SK-N-SH (cell line): Measurements from ENCODE around the gene IFT20. TPM values are rescaled to one million over a fixed set of nuclear protein-coding genes. Genes with fewer than 3 reads are reported as not detected.

Experiments used
- CTCF ChIA-PET: fragments of 300-600, 350-600 bp; formaldehyde crosslinking; extraction: SDS; loops from one replicate; lab custom pipeline; 2021; lab: Yijun Ruan, JAX
- POLR2A ChIA-PET: fragments of 350-600 bp; sonication (Branson Sonifier 250); formaldehyde crosslinking; extraction: SDS; loops from one replicate; lab custom pipeline; 2020; ENCODE audit warnings: antibody characterized with exemption, inconsistent platforms; lab: Yijun Ruan, JAX
- DNase-seq: peaks from one replicate; pipeline ENCODE4 v3.0.0; 2012
- H2AFZ ChIP-seq: fragments of 200-600 bp; sonication (generic); 2 replicates; pipeline ENCODE4 v1.8.1; 2016; ENCODE audit warnings: antibody characterized with exemption, mild to moderate bottlenecking, low read depth
- H3F3A ChIP-seq: fragments of 200-600 bp; sonication (generic); replicated peaks from 2 replicates; pipeline ENCODE3; 2016; ENCODE audit warnings: antibody characterized with exemption, mild to moderate bottlenecking; ENCODE audit not compliant: insufficient read depth
- H3K27ac ChIP-seq, 2 experiments: fragments of 200-500 bp in 1 of 2; fragments of 200-600 bp in 1 of 2; sonication (Bioruptor generic) in 1 of 2; sonication (generic), shearing (Covaris generic) in 1 of 2; 2 replicates each; pipeline versions ENCODE4 v1.5.1 to v1.6.1; 2014 to 2016; ENCODE audit warnings: low read depth in 2 of 2, inconsistent platforms in 1 of 2, low read length in 1 of 2, mild to moderate bottlenecking in 1 of 2, mixed read lengths in 1 of 2
- H3K27me3 ChIP-seq: fragments of 200-600 bp; sonication (generic), shearing (Covaris generic); 2 replicates; pipeline ENCODE4 v1.6.1; 2016; ENCODE audit warnings: mixed run types; ENCODE audit not compliant: insufficient read depth
- H3K36me3 ChIP-seq, 2 experiments: fragments of 200-500 bp in 1 of 2; fragments of 200-600 bp in 1 of 2; sonication (Bioruptor generic) in 1 of 2; sonication (generic) in 1 of 2; replicated peaks in 1 of 2; 2 replicates each; pipeline versions ENCODE3 to v1.5.1; 2014 to 2016; ENCODE audit warnings: low read length in 1 of 2, mild to moderate bottlenecking in 1 of 2; ENCODE audit not compliant: insufficient read depth in 2 of 2, control insufficient read depth in 1 of 2
- H3K4me1 ChIP-seq, 2 experiments: fragments of 200-500 bp in 1 of 2; fragments of 200-600 bp in 1 of 2; sonication (Bioruptor generic) in 1 of 2; sonication (generic), shearing (Covaris generic) in 1 of 2; 2 replicates each; pipeline versions ENCODE4 v1.5.1 to v1.6.1; 2014 to 2016; ENCODE audit warnings: low read depth in 1 of 2, low read length in 1 of 2, mixed run types in 1 of 2; ENCODE audit not compliant: insufficient read depth in 2 of 2, control insufficient read depth in 1 of 2
- H3K4me2 ChIP-seq: fragments of 200-600 bp; sonication (generic), shearing (Covaris generic); 2 replicates; pipeline ENCODE4 v1.6.1; 2017; ENCODE audit warnings: mixed run types
- H3K4me3 ChIP-seq, 2 experiments: fragments of 200-500 bp in 1 of 2; fragments of 200-600 bp in 1 of 2; sonication (Bioruptor generic) in 1 of 2; sonication (generic), shearing (Covaris generic) in 1 of 2; 2 replicates each; pipeline versions ENCODE4 v1.5.1 to v1.8.1; 2014 to 2016; ENCODE audit warnings: low read depth in 2 of 2, inconsistent platforms in 1 of 2, low read length in 1 of 2, mild to moderate bottlenecking in 1 of 2, mixed read lengths in 1 of 2, moderate library complexity in 1 of 2
- H3K79me2 ChIP-seq: fragments of 200-600 bp; sonication (generic); 2 replicates; pipeline ENCODE4 v1.8.1; 2017; ENCODE audit warnings: mild to moderate bottlenecking; ENCODE audit not compliant: insufficient read depth
- H3K9ac ChIP-seq: fragments of 200-600 bp; sonication (generic); 2 replicates; pipeline ENCODE4 v1.6.1; 2017; ENCODE audit warnings: mixed run types
- H3K9me2 ChIP-seq: fragments of 200-600 bp; sonication (generic); 2 replicates; pipeline ENCODE4 v1.6.1; 2017; ENCODE audit warnings: mixed run types
- H3K9me3 ChIP-seq: fragments of 200-600 bp; sonication (generic); 2 replicates; pipeline ENCODE4 v1.6.1; 2017; ENCODE audit warnings: mixed run types, mild to moderate bottlenecking, moderate library complexity
- H4K20me1 ChIP-seq: fragments of 200-600 bp; sonication (generic); 2 replicates; pipeline ENCODE4 v1.6.1; 2017; ENCODE audit warnings: mild to moderate bottlenecking, mixed run types; ENCODE audit not compliant: insufficient read depth
- EP300 ChIP-seq, 2 experiments: IDR thresholded peaks; 2 replicates each; pipeline versions ENCODE4 v1.4.0 to v1.6.1; 2012; ENCODE audit warnings: borderline replicate concordance in 1 of 2, low read depth in 1 of 2, low read length in 1 of 2
- GABPA ChIP-seq: IDR thresholded peaks from 2 replicates; pipeline ENCODE4 v1.4.0; 2012; ENCODE audit warnings: low read depth, mild to moderate bottlenecking
- MAX ChIP-seq: IDR thresholded peaks from 2 replicates; pipeline ENCODE4 v1.4.0; 2012; ENCODE audit warnings: low read depth
- MEF2A ChIP-seq: IDR thresholded peaks from 2 replicates; pipeline ENCODE4 v1.4.0; 2012; ENCODE audit warnings: low read depth, borderline replicate concordance
- NFIC ChIP-seq: IDR thresholded peaks from 2 replicates; pipeline ENCODE4 v1.4.0; 2012; ENCODE audit warnings: borderline replicate concordance
- TCF12 ChIP-seq: IDR thresholded peaks from 2 replicates; pipeline ENCODE4 v1.4.0; 2012
- USF1 ChIP-seq: IDR thresholded peaks from 2 replicates; pipeline ENCODE4 v1.4.0; 2012; ENCODE audit warnings: low read depth, borderline replicate concordance
- USF2 ChIP-seq: fragments of 150-350 bp; IDR thresholded peaks from 2 replicates; pipeline ENCODE4 v1.6.1; 2017; ENCODE audit warnings: antibody characterized with exemption, low read length, low read depth, borderline replicate concordance
- WGBS: methylation state at CpG from one replicate; pipeline ENCODE4 v1.1.6; 2017; ENCODE audit warnings: low lambda C conversion rate; 5-methylcytosine and 5-hydroxymethylcytosine counted together
- polyA plus RNA-seq, 3 experiments: library from polyadenylated mRNA; depleted of rRNA; stranded (reverse); fragments of >200 nt; gene quantifications; 2 replicates each; pipeline ENCODE4 v1.2.3, GENCODE V29; 2012

IFT20 gene
- polyA plus RNA-seq, 1 of the 3 experiments (the other 2 are of a cell fraction) = 75.6 TPM

DNA sequence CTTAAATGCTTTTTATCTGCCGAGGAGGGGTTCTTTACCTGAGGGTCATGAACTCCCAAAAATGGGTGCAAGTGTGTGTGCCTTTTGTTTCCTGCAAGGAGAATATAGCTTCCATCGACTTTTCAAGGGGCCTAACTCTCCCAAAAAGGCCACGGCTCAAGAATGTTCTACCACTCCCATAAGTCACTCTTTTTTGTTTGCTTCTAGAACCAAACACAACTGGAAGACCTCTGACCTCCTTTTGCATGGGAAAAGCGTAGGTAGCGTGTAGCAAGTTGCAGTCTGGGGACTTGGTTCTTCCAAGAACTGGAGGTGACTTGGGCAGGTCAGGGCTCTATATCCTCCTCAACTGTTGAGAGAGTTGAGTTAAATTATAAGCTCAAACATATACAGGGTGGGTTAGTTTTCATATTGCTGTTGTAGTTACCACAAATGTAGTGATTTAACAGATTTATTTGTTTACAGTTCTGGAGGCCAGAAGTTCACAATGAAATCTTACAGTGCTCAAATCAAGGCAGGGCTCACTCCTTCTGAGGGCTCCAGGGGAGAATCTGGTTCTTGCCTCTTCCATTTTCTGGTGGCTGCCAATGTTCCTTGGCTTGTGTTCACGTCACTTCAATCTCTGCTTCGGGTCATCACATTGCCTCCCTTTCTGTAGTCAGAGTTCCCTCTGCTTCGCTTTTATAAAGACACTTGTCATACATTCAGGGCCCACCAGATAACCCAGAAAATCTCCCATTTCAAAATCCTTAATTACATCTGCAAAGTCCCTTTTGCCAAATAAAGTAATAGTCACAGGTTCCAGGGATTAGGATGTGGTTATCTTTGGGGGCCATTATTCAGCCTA is 14.8 kb downstream of the IFT20 start:
- no peaks in the 10 kb centered on the region for H3K27me3 ChIP-seq
- DNase-seq = no peak
- no peaks in the 10 kb centered on the region for H3K9me2 ChIP-seq
- H3F3A ChIP-seq = no peaks in the 10 kb centered on the region
- no peak overlapping the region for H3K27ac ChIP-seq
- H3K36me3 ChIP-seq = no peaks in the 10 kb centered on the region
- POLR2A ChIA-PET = interaction anchor here (1.0 to 3.5 kb wide), 2 partner anchors 15 kb away, joined by 3 to 11 read pairs; partner anchors contain the start of genes IFT20 and TNFAIP1
- no peaks in the 10 kb centered on the region for H4K20me1 ChIP-seq
- H3K4me3 ChIP-seq = peak overlapping the region; percentile 64 to 66
- no peak for TF ChIP-seq MEF2A
- TF ChIP-seq, all 33 proteins: peak for 0
- H3K79me2 ChIP-seq = peaks cover 25% of the 10 kb centered on the region
- peaks cover 7 to 16% of the 10 kb centered on the region in 2 experiments; a peak in 1 of 4 replicates for H3K4me1 ChIP-seq
- no peaks in the 10 kb centered on the region for H3K9me3 ChIP-seq
- WGBS = 70% methylated on average over 8 of the region's 8 CpGs
- CTCF ChIA-PET = interaction anchor here (1.2 to 3.5 kb wide), 7 partner anchors 8 to 509 kb away, joined by 3 to 19 read pairs (median 5); partner anchors contain the start of genes IFT20 and TNFAIP1
- H3K4me2 ChIP-seq = peak overlapping the region; percentile 91
- H2AFZ ChIP-seq = peak overlapping the region; percentile 86; the same call in 1 of the 2 replicates
- H3K9ac ChIP-seq = peak overlapping the region; percentile 59; the same call in 1 of the 2 replicates

DNA sequence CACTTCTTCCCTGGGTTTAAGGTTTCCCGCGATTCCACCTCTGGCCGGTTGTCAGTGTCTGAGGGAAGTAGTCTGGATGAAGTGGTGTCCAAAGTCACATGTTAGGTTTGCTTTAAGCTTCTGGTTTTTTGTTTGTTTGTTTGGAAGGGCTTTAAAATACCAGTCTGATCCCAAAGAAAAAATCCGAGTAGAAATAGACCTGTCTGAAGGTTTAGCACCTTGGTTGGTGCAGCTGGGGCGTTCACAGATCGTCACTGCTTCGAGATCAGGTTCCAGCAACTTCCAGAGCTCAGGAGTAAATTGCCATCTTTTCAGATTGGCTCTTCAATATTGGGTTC is 15.7 kb downstream of the IFT20 start:
- H3K79me2 ChIP-seq = peaks cover 25% of the 10 kb centered on the region
- H3K9ac ChIP-seq = peak overlapping the region; percentile 59
- no peaks in the 10 kb centered on the region for H3K27me3 ChIP-seq
- TF ChIP-seq GABPA (no peak), NFIC (no peak), USF2 (no peak), USF1 (no peak), EP300 (IDR thresholded peaks at IDR 0.05; ENCODE audit: borderline replicate concordance in 1 of 2, low read depth in 1 of 2, low read length in 1 of 2) (peak in 1 of 2 experiments; percentile 24; a peak in 1 of 4 replicates), MAX (peak; percentile 15; the same call in 1 of the 2 replicates), TCF12 (no peak)
- peak overlapping the region; percentile 91 for H3K4me2 ChIP-seq
- POLR2A ChIA-PET = interaction anchor here (0.9 to 3.5 kb wide), 2 partner anchors 12 to 16 kb away, joined by 4 to 11 read pairs; partner anchors contain the start of genes IFT20 and TNFAIP1
- 1% methylated on average over 7 of the region's 7 CpGs for WGBS
- H3K9me2 ChIP-seq = no peaks in the 10 kb centered on the region
- no peaks in the 10 kb centered on the region for H3F3A ChIP-seq
- CTCF ChIA-PET = interaction anchor here (0.6 to 3.5 kb wide), 6 partner anchors 9 to 508 kb away, joined by 3 to 19 read pairs (median 7); partner anchors contain the start of genes IFT20 and TNFAIP1
- H4K20me1 ChIP-seq = no peaks in the 10 kb centered on the region
- H2AFZ ChIP-seq = peak overlapping the region; percentile 86
- H3K4me1 ChIP-seq = peaks cover 7 to 14% of the 10 kb centered on the region in 2 experiments; a peak in 1 of 4 replicates
- peak overlapping the region; percentile 15 to 72; a peak in 3 of 4 replicates for H3K27ac ChIP-seq
- no peaks in the 10 kb centered on the region for H3K36me3 ChIP-seq
- peak overlapping the region; percentile 64 to 66 for H3K4me3 ChIP-seq
- DNase-seq = no peak
- no peaks in the 10 kb centered on the region for H3K9me3 ChIP-seq
